Measurements from ENCODE around the gene YRDC. TPM values are rescaled to one million over a fixed set of nuclear protein-coding genes. Genes with fewer than 3 reads are reported as not detected.

YRDC gene
- total and polyA plus RNA-seq, 2 of the 13 experiments (the other 11 are each of a cell fraction or from before 2014, with no cell fraction given) = 27.5 to 29.2 TPM

GRCh38 chr1:37793773-37794371 is 14.1 kb downstream of the YRDC start, which contains the start of gene MANEAL (continued):
- TF ChIP-seq EP300 (IDR thresholded peaks at IDR 0.05; ENCODE audit: low read depth in 2 of 2, low read length in 2 of 2) (no peak), EP300 (CRISPR knock-in tag; IDR thresholded peaks at IDR 0.05; ENCODE audit: borderline replicate concordance) (no peak), ARID4A (CRISPR knock-in tag; IDR thresholded peaks at IDR 0.05; ENCODE audit: borderline replicate concordance) (peak; percentile 64), GLMP (CRISPR knock-in tag; IDR thresholded peaks at IDR 0.05; ENCODE audit: borderline replicate concordance) (no peak), KLF11 (CRISPR knock-in tag; IDR thresholded peaks at IDR 0.05) (no peak), RORA (CRISPR knock-in tag; IDR thresholded peaks at IDR 0.05) (no peak), ZFP1 (CRISPR knock-in tag; IDR thresholded peaks at IDR 0.05) (no peak), ZBTB26 (CRISPR knock-in tag; IDR thresholded peaks at IDR 0.05; ENCODE audit: borderline replicate concordance) (no peak), DMAP1 (CRISPR knock-in tag; IDR thresholded peaks at IDR 0.05) (peak; percentile 49; the same call in 1 of the 2 replicates), NPAS2 (CRISPR knock-in tag; IDR thresholded peaks at IDR 0.05; ENCODE audit: borderline replicate concordance) (no peak), SRSF1 (optimal IDR thresholded peaks at IDR 0.05; ENCODE audit: low read depth, low read length) (no peak), MXD1 (CRISPR knock-in tag; IDR thresholded peaks at IDR 0.05) (peak; percentile 77), RXRB (CRISPR knock-in tag; IDR thresholded peaks at IDR 0.05; ENCODE audit: borderline replicate concordance) (no peak), ZNF577 (CRISPR knock-in tag; IDR thresholded peaks at IDR 0.05; ENCODE audit: borderline replicate concordance, low read depth) (no peak), SATB2 (CRISPR knock-in tag; IDR thresholded peaks at IDR 0.05) (no peak), HHEX (CRISPR knock-in tag; IDR thresholded peaks at IDR 0.05) (no peak), ZNF446 (CRISPR knock-in tag; IDR thresholded peaks at IDR 0.05) (no peak; the same call in 1 of the 2 replicates), ZKSCAN1 (IDR thresholded peaks at IDR 0.05; ENCODE audit: low read length) (no peak), MLXIP (CRISPR knock-in tag; IDR thresholded peaks at IDR 0.05; ENCODE audit: borderline replicate concordance) (no peak), ZNF331 (CRISPR knock-in tag; IDR thresholded peaks at IDR 0.05) (0 out of 2 replicates have a peak, but pooled peaks have one; percentile 13)

Data from HepG2 (cell line).